NB4 (cell line): ENCODE measurements around the gene NDRG4.

ENCODE experiments used
- POLR2A ChIP-seq: IDR thresholded peaks from 2 replicates; pipeline ENCODE4 v1.6.1; 2011; ENCODE audit warnings: mild to moderate bottlenecking; ENCODE audit not compliant: insufficient read length; ENCODE audit errors: extremely low read depth
- TF ChIP-seq, protein P1 (sequence below): IDR thresholded peaks from one replicate; pipeline ENCODE4 v1.5.1; 2012; ENCODE audit warnings: low read depth, low read length

DNA sequence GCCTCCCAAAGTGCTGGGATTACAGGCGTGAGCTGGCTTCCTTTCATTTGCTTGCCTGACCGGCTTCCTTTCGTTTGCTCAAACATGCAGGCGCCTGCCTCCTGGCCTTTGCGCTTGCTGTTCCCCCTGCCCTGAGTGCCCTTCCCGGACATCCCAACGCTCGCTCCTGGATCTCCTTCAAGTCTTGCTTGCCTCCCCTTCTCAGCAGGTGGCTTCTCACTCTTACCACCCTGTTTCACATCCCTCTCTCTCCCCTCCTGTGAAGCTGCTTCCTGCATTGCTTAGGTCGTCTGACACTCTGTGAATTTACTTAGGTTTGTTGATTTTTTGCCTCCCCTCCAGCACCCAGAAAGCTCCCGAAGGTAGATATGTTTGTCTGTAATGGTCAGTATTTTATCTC lies 25.6 kb upstream of the NDRG4 start:
- TF ChIP-seq, protein P1, sequence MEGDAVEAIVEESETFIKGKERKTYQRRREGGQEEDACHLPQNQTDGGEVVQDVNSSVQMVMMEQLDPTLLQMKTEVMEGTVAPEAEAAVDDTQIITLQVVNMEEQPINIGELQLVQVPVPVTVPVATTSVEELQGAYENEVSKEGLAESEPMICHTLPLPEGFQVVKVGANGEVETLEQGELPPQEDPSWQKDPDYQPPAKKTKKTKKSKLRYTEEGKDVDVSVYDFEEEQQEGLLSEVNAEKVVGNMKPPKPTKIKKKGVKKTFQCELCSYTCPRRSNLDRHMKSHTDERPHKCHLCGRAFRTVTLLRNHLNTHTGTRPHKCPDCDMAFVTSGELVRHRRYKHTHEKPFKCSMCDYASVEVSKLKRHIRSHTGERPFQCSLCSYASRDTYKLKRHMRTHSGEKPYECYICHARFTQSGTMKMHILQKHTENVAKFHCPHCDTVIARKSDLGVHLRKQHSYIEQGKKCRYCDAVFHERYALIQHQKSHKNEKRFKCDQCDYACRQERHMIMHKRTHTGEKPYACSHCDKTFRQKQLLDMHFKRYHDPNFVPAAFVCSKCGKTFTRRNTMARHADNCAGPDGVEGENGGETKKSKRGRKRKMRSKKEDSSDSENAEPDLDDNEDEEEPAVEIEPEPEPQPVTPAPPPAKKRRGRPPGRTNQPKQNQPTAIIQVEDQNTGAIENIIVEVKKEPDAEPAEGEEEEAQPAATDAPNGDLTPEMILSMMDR, result no peak
- TF ChIP-seq POLR2A, result no peak
